ENCODE results near the gene CACNA1G.

Gene CACNA1G

DNA sequence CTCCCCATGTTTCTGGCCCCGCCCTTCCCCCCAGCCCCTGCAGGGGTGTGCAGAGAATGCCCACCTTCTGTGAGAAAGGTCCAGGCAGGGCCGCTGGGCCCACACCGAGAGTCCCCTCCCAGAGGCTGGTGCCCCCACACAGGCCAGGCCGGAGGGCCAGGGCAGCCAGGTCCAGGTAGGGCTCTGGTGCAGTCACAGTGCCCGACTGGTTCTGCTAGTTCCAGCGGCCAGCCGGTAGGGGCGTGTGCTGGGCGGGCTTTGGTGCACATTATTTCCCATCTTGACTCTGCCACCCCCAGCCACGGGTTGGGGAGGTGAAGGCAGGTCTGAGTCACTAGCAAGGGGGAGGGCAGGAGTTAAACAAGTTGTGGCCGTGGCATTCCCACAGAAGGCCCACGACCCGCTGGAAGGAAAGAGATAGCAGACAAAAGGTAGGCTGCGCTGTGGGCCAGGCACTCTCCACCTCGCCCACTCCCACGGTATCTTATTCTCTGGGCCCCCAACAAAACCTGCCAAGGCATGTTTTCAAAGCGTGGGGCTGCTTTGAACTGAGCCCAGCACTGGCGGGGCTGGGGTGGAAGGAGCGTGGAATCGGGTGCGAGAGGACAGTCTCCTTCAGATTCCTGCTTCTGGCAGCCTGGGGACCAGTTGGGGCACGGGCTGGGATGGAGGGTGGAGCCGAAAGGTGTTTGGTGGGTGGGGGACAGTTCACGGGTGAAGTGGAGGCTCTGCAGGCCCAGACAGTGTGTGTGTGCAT is 26.1 kb upstream of the CACNA1G start:
- no peak for DNase-seq

DNA sequence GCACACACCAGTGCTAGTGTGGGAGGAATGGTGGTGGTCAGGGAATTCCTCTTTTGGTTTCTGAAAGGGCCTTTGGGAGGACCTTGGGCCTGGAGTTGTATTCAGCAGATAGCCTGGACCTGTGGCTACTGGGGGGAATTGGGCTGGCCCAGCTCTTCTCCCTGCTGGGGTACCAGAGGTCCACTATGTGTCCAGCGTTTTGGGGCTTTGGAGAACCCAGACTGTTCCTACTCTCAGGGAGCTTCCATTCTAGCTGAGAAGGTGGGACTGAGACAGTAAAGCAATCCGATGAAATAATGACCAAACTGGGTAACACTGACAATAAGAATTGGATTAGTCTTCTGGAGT is 25.6 kb upstream of the CACNA1G start:
- DNase-seq = no peak

DNA sequence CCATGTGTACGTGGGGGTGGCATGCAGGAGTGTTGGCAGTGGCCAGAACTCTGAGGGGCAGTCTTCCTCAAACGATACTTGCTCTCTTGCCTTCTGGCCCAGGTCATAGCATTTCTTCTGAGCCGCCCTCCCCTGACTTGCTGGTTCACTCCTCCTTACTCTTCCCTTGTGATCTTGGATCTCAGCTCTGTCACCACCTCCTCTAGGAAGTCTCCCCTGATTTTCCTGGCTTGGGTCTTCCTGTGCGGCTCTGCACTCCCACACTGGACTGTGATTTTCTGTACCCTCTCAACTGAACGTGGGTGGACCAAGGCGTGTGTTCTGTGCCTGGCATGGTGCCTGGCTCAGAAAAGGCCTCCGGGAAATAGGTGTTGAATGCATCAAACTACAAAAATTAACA is 25.1 kb upstream of the CACNA1G start:
- no peak for DNase-seq

DNA sequence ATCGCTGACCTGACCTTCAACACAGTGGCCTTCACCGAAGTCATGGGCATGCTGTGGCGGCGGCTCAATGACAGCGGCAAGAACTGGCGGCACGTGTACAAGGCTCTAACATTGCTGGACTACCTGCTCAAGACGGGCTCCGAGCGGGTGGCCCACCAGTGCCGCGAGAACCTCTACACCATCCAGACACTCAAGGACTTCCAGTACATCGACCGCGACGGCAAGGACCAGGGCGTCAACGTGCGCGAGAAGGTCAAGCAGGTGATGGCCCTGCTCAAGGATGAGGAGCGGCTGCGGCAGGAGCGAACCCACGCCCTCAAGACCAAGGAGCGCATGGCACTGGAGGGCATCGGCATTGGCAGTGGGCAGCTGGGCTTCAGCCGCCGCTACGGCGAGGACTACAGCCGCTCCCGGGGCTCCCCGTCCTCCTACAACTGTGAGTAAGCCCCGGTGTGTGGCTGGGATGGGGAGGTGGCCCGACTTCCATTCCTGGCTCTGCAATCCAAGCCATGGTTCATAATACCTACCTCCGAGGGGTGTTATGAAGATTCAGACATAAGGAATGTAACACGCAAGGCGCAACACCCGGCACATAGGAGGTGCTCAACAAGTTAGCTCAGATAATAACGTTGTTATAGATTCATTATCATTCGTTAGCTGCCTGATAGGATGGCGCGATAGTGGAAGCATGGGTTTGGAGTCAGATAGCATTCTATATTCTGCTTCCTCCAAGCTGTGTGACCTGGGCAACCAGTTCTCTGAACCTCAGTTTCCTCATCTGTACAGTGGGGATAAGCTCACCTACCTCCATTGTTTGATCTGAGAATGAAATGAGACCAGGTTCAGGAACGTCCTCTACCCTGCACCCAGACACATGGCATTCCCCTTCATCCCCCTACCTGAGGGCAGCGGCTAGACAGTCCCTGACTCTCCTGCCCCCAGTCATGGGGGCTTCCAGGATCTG is 23.6 kb upstream of the CACNA1G start:
- no peak for DNase-seq

DNA sequence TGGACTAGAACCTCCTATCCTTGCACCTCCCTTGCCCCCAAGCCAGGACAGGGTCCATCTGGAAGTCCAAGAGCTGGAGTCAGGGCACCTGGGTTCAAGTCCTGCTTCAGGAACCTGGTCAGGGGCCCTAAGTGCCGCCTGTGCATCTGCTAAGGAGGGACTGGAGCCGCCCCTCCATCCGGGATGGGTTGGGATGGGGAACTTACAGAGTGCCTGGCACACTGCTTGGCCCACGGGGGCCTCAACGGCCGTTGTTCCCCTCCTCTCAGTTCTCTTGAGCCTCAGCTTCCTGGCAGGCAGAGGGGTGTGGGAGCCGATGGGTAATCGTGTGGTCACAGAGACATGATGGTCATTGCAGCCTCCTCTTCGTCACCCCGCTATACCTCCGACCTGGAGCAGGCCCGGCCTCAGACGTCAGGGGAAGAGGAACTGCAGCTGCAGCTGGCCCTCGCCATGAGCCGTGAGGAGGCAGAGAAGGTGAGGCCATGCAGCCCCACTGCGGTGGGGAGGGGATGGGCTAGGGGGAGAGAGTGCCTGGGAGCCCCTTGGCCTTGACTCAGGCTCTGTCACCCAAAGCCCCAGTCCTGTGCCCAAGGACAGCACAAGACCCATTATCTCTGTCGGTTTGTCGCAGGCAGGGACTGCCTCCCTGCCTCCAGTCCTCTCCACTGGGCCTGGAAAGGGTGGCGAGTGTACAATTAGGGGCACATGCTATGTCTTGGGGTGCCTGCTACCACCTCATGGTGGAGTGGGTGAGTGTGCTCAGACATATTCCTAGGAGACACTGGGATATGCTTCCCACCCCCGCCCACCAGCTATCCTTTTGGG is 22.6 kb upstream of the CACNA1G start:
- DNase-seq = no peak

DNA sequence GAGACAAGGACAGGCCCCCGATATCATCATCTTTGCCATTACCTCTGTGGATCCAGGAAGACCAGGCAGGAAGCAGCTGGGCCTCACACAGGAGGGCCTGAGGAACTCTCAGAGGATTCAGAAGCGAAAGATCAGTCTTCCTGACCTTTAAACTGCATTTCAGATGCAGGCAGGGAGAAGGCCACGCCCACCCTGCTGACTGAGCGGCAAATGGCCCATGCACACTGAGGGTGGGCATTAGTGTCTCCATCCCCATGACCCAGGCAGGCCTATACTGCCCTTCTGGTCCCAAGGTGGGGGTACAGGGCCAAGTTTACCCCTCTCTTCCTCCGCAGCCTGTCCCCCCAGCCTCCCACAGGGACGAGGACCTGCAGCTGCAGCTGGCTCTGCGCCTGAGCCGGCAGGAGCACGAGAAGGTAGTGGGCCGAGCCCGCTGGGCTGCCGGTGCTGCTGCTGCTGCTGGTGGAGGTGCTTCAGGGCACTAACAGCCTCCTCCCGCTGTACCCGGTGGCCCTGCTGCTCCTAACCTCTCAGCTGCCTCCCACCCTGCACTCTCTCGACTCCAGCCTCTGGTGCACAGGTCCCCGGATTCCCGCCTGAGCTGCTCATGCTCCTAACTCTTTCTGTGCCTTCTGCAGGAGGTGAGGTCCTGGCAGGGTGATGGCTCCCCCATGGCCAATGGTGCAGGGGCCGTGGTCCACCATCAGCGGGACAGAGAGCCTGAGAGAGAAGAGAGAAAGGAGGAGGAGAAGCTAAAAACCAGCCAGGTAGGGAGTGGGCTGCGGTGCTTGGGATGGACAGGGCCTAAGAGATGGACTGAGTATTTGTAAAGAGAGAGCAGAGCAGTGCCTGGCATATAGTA is 21.7 kb upstream of the CACNA1G start:
- DNase-seq = no peak

DNA sequence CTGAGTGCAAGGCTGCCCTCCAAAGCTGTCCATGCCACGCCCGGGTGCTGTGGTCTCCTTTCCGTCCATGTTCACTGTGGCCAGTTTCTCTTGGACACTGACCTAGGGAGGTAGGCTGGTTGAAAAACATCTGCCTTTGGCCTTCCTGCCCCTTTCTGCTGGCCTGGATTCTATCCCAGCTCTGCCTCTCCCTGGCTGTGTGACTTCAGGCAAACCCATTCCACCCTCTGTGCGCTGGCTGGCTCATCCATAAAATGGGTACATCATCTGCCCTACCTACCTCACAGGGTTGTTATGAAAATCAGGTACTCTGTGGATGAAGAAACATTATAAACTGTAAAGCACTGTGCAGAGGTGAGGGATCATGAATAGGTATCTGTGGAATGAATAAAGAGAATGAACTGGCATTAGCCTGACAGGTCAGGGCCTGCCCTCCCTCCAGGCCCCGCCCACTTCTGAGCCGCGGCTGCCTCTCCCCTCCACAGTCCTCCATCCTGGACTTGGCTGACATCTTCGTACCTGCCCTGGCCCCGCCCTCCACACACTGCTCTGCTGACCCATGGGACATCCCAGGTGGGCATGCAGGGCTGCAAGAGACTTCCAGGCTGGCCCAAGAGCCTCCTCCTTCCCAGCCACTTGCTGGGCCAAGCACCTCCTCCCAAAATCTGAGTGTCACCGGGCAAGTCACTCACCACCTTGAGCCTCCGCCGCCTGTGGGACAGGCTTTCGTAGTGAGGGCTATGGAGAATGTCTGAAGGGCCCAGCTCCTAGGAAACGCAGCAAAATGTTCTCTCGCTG is 20.6 kb upstream of the CACNA1G start:
- DNase-seq = no peak

DNA sequence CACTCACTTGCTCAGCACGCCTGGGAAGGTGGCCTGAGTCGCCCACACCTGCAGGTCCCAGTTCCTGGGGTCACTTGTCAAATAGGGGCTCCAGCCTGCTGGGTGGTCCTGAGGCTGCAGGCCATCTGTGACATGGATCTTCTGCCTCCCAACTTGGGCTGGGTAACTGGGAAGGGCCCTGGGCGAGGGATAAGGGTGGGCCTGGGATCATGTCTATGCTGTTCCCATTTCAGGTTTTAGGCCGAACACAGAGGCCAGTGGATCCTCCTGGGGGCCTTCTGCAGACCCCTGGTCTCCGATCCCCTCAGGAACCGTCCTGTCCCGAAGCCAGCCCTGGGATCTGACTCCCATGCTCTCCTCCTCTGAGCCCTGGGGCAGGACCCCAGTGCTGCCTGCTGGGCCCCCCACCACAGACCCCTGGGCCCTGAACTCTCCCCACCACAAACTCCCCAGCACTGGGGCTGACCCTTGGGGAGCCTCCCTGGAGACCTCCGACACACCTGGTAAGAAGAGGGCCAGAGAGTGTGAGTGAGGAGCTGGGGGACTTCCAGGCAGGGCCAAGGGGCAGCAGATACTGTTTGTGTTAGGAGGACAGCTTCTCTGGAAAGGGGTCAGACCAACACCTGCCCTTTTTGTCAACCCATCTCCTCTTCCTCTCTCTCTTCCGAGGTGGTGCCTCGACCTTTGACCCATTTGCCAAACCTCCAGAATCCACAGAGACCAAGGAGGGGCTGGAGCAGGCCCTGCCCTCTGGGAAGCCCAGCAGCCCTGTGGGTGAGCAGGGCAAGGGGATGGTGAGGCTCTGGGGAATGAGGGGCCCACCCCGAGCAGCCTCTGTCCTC is 19.7 kb upstream of the CACNA1G start:
- DNase-seq = no peak

DNA sequence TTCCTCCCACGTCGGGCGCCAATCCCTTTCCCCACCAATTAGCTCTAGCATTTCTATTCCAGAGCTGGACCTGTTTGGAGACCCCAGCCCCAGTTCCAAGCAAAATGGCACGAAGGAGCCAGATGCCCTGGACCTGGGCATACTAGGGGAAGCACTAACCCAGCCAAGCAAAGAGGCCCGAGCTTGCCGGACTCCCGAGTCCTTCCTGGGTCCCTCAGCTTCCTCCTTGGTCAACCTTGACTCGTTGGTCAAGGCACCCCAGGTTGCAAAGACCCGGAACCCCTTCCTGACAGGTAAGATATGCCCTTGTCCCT is 19.2 kb upstream of the CACNA1G start:
- no peak for DNase-seq

DNA sequence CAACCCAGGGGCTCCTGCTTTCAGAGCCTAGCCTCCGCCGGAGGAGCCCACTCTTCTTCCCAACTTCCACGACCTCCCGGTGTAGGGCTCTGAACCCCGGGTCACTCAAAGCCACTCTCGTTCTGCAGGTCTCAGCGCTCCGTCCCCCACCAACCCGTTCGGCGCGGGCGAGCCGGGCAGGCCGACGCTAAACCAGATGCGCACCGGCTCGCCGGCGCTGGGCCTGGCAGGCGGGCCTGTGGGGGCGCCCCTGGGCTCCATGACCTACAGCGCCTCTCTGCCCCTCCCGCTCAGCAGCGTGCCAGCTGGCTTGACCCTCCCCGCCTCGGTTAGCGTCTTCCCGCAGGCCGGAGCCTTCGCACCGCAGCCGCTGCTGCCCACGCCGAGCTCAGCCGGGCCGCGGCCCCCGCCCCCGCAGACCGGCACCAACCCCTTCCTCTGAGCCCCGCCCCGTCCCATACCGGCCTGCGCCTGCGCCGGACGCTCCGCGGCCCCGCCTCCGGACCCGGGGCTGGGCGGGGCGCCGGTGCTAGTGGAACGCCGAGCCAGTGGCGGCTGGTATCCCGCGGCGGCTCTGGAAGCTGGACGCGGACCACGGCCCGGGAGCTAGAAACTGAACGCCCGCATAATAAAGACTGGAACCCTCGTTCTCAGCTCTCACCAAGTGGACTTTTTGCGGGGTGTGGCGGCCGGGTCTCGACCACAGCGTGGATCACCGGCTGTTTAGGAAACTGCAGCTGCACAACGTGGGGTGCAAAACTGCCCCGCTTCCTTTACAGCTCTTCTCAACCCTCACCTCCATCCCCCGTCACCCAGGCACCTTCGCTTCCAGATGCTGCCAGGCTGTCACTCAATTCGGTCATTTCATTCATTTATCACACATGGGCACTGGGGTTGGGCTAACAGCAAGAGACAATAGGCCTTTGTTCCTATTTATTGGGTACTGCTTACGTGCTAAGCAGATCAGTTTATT is 18.5 kb upstream of the CACNA1G start:
- peak; percentile 4 for DNase-seq

DNA sequence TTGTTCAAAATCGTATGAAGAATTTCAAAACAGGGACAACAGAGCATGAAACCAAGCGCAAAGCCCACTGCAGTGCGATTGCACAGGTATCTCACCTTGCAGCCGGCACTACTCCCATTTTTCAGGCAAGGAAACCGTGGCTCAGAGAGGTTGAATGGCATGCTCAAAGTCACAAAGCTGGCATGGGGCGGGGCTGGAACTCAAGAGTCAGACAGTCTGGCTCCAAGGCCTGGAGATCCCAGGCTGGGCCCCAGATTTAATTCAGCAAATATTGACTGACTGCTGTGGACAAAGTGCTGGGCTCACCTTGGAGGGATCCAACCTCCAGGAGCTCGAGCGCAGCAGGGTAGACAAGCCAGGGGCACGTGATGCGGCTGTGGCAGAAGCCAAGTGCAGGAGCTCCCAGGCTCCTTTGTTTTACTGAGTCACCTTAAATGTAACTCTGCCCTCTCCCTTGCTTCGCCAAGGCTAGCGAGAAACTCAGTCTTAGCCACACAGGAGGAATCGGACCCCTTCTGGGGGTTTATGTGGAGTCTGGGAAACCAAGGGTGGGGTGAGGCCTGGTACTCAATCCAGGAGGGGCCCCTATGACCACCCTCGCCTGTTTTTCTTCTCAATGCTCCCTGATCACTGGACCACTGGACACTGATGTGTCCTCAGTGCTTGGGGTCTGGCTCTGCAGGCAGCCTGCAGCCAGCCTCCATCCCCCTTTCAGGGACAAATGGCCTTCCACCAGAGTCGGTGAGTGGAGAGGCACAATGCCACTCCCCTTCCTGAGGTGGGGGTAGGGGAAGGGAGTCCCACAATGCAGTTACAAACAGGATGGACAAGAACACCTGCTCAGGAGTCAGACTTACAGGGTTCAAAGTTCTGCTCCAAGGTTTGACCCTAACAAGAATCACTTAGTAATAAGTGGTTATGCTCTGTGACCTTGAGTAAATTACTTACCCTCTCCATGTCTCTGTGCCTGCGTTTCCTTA is 17.4 kb upstream of the CACNA1G start:
- DNase-seq = no peak

DNA sequence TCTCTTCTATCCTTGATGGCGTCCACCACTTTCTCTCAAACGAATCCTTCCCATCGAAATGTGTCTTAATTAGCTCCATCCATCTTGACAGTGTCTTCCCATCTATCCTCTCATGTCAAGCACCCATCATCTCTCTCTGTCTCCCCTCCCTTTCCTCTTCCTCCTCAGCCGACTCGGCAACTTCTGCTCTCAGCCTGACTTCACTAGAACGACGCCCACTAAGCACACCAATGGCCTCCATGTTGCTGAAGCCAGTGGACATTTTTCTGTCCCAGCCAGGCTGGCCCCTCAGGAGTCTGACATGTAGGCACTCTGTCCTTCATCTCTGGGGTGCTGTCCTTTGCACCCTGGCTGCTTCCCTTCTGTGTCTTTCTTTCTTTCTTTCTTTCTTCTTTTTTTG is 16.0 kb upstream of the CACNA1G start:
- no peak for DNase-seq

DNA sequence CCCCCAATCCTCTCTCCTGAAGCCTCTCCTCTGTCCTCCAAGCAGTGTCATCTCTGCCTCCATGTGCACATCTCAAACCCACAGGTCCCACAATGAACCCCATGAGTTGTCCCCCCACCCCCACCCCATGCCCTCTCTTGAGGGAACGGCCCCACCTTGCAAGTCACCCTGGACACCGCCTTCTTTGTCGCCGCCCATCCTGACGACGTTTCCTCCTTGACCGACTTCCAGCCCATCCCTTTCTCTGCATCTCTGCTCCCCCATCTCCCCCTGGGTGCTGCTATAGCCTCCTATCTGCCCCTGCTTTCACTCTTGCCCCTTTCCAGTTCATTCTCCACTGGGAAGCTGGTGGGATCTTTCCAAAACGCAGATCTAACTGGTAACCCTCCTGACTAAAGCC is 15.2 kb upstream of the CACNA1G start:
- DNase-seq = no peak

DNA sequence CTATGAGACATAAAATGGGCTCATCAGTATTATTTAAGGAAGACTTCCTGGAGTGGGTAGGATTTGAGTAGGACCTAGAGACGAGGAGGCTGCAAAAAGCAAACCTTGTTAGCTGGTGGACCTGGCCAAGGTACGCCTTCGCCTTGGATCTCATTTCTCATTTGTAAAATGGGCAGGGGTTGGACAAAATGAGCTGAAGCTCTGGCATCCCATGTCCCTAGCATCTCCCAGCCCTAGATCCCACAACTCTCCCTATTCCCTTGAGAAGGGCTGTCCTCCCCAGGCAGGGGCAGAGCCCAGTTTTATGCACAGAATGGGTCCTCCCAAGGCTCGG is 13.8 kb upstream of the CACNA1G start:
- no peak for DNase-seq

DNA sequence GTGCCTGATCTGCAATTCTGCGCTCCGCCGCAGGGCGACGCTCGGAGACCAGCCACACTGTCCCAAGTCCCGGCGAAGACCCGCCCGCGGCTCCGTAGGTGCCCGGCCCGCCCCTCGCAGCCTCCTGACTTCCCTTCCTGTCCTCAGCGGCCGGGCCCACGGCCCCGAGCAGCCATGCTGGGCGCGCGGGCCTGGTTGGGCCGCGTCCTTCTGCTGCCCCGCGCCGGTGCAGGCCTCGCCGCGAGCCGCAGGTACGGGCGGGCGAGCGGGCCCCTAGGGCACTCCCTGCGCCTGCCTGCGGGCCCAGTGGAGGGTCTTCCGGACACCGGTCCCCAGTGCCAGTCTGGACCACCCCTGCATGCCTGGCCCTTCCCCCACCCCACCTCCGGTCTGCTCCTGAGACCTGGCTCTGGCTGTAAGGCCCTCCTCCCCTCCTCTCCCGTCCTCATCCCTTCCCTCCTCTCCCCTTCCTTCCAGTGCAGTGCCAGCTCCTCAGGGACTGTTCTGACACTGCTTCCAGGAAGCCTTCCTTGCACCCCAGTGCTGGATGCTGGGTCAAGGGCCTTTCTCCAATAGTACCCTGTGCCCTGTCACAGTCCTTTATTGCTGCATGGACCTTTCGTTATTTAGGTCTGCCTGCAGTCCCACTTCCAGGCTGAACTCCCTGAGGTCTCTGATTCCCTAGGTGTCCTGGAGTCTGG is 13.3 kb upstream of the CACNA1G start, which contains the start of gene SPATA20:
Gene SPATA20, plus strand, starts transcription at position 140 of the 701 bp plus-strand sequence. Its CDS starts 35 bp downstream, at position 175.
- DNase-seq = peak; percentile 19

DNA sequence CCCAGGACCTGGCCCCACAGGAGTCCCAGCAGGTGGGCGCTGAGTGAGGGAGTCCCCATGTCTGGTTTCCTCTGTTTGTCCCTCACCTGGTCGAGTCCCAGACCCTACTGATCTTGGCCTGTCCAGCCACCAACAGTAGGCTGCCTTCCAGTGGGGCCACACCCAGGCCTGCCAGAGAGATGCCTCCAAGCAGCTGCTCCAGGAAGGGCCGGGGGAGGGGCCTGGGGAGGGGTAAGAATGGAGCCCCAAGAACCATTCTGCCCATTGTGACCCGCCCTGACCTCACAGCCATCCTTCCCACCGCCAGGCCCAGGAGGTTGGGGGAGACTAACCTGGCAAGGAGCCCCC is 12.8 kb upstream of the CACNA1G start:
- no peak for DNase-seq

DNA sequence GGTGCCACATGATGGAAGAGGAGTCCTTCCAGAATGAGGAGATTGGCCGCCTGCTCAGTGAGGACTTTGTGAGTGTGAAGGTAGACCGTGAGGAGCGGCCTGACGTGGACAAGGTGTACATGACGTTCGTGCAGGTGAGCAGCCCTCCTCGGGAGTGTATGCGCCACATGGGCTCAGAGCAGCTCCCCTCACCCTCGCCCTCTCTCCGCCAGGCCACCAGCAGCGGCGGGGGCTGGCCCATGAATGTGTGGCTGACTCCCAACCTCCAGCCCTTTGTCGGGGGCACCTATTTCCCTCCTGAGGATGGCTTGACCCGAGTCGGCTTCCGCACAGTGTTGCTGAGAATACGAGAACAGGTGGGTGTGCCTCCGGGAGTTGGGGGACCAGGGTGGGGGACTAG is 11.7 kb upstream of the CACNA1G start:
- DNase-seq = no peak
